GM12874 (cell line): Measurements from ENCODE around the gene CDC42EP5.

Source experiments
- TF ChIP-seq, protein P1 (sequence below): IDR thresholded peaks from 2 replicates; pipeline ENCODE4 v1.5.1; 2011; ENCODE audit warnings: low read depth, mild to moderate bottlenecking, control low read depth, low read length, moderate library complexity; ENCODE audit not compliant: insufficient read depth

CDC42EP5 gene

DNA sequence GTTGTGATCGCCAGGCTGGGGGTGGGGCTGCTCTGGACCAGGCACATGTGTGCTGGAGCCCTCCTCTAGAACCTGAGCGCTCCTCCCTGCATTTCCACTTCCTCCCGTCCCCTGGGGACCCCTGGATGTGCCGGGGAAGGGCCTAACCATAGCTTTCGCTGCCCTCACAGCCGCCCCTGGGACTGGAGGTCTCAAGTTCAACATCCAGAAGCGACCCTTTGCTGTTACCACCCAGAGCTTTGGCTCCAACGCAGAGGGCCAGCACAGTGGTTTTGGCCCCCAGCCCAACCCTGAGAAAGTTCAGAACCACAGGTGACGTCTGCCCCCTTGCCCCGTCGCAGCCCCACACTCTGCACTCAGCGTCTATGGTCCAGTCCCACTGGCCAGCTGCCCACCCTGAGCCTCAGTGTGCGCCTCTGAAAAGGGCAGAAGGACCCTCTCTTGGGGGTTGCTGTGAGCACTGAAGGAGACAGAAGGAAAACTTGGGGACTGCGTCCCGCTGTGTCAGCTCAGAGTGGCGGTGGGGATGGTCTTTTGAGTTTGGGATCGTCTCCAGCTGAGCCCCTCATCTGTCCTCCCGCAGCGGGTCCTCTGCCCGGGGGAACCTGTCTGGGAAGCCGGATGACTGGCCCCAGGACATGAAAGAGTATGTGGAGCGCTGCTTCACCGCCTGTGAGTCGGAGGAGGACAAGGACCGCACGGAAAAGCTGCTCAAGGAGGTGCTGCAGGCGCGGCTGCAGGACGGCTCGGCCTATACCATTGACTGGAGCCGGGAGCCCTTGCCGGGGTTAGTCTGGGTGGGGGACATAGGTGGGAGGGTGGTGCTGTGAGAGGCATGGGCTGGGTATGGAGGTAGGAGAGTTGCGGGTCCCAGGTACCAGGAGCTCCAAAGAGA is 18.1 kb downstream of the CDC42EP5 start:
- TF ChIP-seq, protein P1, sequence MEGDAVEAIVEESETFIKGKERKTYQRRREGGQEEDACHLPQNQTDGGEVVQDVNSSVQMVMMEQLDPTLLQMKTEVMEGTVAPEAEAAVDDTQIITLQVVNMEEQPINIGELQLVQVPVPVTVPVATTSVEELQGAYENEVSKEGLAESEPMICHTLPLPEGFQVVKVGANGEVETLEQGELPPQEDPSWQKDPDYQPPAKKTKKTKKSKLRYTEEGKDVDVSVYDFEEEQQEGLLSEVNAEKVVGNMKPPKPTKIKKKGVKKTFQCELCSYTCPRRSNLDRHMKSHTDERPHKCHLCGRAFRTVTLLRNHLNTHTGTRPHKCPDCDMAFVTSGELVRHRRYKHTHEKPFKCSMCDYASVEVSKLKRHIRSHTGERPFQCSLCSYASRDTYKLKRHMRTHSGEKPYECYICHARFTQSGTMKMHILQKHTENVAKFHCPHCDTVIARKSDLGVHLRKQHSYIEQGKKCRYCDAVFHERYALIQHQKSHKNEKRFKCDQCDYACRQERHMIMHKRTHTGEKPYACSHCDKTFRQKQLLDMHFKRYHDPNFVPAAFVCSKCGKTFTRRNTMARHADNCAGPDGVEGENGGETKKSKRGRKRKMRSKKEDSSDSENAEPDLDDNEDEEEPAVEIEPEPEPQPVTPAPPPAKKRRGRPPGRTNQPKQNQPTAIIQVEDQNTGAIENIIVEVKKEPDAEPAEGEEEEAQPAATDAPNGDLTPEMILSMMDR = no peak

DNA sequence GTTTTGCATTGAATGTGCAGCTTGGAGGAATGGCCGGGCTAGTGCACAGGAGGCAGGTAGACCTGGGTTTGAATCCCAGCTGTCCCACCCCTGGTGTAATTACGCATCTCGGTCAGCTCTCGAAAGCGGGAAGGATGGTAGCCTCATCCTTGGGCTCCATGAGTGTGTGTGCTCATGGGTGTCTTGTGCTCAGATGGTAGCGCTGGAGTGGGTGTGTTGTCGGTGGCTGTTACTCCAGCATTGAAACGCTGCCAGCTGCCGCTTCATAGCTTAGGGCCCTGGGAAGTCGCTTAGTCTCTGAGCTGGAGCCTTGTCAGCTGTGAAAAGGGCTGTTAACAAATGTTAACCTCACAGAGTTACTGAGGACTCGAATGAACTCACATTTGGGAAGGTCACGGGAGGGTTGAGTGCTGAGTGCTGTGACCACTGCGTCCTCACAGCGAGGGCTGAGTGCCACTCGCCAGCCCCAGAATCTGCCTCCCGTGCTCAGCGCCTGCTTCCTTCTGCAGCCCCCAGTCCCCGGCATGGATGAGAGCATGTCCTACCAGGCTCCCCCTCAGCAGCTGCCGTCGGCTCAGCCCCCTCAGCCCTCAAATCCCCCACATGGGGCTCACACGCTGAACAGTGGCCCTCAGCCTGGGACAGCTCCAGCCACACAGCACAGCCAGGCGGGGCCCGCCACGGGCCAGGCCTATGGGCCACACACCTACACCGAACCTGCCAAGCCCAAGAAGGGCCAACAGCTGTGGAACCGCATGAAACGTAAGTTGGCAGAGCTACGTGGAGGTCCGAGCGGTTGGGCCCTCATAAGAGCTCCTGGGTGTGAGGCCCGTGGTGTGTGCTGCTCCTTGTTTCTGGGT is 18.9 kb downstream of the CDC42EP5 start:
- TF ChIP-seq, protein P1 = no peak

DNA sequence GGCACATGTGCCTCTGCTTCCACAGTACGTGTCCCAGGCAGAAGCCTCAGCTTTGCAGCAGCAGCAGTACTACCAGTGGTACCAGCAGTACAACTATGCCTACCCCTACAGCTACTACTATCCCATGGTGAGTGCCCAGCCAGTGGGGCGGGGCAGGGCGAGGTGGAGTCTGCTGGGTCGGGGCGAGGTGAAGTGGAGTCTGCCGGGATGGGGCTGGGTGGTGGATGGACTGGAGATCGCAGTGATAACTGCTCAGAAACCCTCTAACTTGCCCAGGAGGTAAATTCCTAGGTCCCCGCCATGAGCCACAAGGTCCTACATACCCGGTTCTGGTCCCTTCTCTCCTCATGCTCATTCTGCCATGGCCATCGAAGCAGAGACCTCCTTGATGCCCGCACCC is 20.5 kb downstream of the CDC42EP5 start:
- TF ChIP-seq, protein P1 = no peak

DNA sequence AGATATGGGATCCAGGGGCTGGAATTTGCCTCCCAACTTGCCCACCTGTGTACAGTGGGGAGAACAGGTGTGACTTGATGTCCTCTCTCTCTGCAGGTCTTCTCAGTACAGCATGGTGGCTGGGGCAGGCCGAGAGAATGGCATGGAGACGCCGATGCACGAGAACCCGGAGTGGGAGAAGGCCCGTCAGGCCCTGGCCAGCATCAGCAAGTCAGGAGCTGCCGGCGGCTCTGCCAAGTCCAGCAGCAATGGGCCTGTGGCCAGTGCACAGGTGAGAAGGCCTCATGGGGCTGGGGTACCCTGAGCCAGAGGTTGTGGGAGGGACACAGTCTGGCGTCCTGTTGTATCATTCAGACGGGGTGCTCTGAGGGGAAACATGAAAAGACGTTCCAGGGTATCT is 21.1 kb downstream of the CDC42EP5 start:
- TF ChIP-seq, protein P1 = no peak

DNA sequence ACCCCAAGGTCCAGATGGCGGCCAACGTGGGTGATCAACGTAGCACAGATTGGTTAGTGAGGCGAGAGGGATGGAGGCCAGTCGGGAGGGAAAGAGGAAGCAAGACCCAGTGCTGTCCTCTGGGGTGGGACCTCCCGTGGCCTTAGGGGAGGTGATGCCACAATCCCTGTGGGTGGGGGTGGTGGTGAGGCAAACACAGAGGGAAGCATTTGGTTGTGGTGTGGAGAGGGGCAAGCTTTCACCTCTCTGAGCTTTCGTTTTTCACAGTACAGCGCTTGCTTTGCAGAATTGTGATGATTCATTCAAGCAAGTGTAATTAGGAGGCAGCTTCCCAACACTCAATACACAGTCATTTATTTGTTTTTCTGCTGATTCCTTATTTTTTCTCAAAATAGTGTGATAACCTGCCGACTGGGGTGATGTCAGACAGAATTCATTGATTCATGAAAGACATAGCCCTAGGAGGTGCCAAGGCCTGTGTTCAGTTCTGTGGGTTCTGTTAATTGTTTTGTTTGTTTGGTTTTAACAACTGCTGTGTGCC is 21.7 kb downstream of the CDC42EP5 start:
- TF ChIP-seq, protein P1 = no peak

DNA sequence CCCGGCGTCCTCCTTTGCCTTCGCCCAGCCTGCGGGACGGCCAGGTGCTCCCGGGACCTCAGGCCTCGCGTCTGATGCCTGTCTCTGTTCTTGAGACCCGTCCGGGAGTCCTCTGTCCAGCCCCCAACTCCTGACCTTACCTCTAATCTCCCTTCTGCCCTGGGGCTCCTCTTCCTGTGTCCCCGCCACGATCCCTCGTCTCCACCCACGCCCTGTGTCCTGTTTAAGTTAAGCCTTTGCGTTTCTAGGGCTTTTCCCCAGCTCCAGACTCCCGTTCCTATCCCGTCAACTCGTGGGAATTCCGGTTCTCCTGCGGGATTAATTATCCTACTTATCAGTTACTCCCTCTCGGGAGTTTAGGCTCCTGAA is 23.4 kb downstream of the CDC42EP5 start:
- TF ChIP-seq, protein P1 = no peak
